HepG2 (cell line): ENCODE measurements around the gene OR4E1.

Experiments
- EZH2 ChIP-seq: conservative IDR thresholded peaks from 2 replicates; pipeline ENCODE4 v1.6.1; 2012; ENCODE audit warnings: mild to moderate bottlenecking, low read depth, low read length, moderate library complexity
- FOXJ3 ChIP-seq: sonication (generic); formaldehyde crosslinking; IDR thresholded peaks from 2 replicates; pipeline ENCODE4 v1.4.0; 2020; ENCODE audit warnings: missing genetic modification reagents, mild to moderate bottlenecking, borderline replicate concordance
- MIER2 ChIP-seq: IDR thresholded peaks from 2 replicates; pipeline ENCODE4 v1.6.1; 2016; ENCODE audit warnings: missing biosample characterization, missing genetic modification reagents
- POLR2A ChIP-seq, 2 experiments: IDR thresholded peaks; 2 replicates each; pipeline ENCODE4 v1.6.1; 2011; ENCODE audit warnings: low read depth in 2 of 2, low read length in 2 of 2, mild to moderate bottlenecking in 1 of 2, moderate library complexity in 1 of 2; ENCODE audit not compliant: insufficient read depth in 1 of 2
- RNF2 ChIP-seq: fragments of 450-650 bp; conservative IDR thresholded peaks from 2 replicates; pipeline ENCODE4 v1.6.1; 2016; ENCODE audit warnings: low read depth
- ZNF260 ChIP-seq: sonication (generic); formaldehyde crosslinking; IDR thresholded peaks from 2 replicates; pipeline ENCODE4 v1.4.0; 2020; ENCODE audit warnings: missing genetic modification reagents, low read depth, mild to moderate bottlenecking, borderline replicate concordance
- ZNF280D ChIP-seq: sonication (generic); formaldehyde crosslinking; IDR thresholded peaks from 2 replicates; pipeline ENCODE4 v1.5.1; 2020; ENCODE audit warnings: mild to moderate bottlenecking, missing genetic modification reagents

- TF ChIP-seq ZNF260 (CRISPR knock-in tag), result no peak
- TF ChIP-seq POLR2A (IDR thresholded peaks at IDR 0.05; ENCODE audit: insufficient read depth in 1 of 2, low read depth in 2 of 2, low read length in 2 of 2), result no peak
- TF ChIP-seq EZH2, result no peak
- no peak for TF ChIP-seq RNF2
- no peak for TF ChIP-seq FOXJ3 (CRISPR knock-in tag)
- TF ChIP-seq MIER2 (CRISPR knock-in tag), result no peak
- TF ChIP-seq ZNF280D (CRISPR knock-in tag), result no peak
Measured at GRCh38 chr14:21721504-21721903, 47.9 kb upstream of the OR4E1 start.
